ENCODE results near the gene ZNF224. TPM values are rescaled to one million over a fixed set of nuclear protein-coding genes. Genes with fewer than 3 reads are reported as not detected.

ZNF224 gene
- polyA plus RNA-seq, 1 donor (not counting 4 experiments of a cell fraction or from before 2014, with no cell fraction given), result 17.5 TPM

DNA sequence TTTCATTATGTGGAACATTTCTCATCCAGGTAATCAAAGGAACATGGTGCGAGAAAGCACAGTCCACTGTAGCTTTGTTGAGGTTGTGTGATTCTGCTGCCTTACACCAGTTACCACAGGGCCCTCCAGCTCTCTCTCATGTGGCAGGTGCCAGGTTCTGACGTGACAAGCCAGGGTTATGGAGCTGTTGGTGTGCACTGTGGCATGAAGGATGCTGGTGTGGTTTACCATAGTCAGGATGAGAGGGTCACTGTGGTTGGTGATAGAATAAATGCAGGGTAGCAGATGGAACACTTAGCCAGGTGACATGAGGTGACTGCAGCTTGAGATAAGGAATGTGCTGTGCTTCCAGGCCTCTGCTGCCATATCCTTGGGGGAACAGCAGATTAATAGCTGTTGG lies 34.9 kb upstream of the ZNF224 start:
- TF ChIP-seq CTCF (optimal IDR thresholded peaks at IDR 0.05 in 1 of 3, IDR thresholded peaks at IDR 0.05 in 1 of 3, conservative IDR thresholded peaks at IDR 0.05 in 1 of 3; ENCODE audit: extremely low read depth in 1 of 3, insufficient read depth in 2 of 3, low read length in 3 of 3) (no peak), EZH2 (IDR thresholded peaks at IDR 0.05; ENCODE audit: low read length) (no peak)
- H3K4me2 ChIP-seq (ENCODE audit: control insufficient read depth, extremely low read depth, insufficient read depth, low read depth, low read length), result no peak overlapping the region
- H4K20me1 ChIP-seq (ENCODE audit: control insufficient read depth, extremely low read depth, insufficient read depth, low read length), result no peaks in the 10 kb centered on the region
- H3K9me1 ChIP-seq (ENCODE audit: control insufficient read depth, extremely low read depth, insufficient read depth, low read length), result no peaks in the 10 kb centered on the region
- H3K9me3 ChIP-seq (ENCODE audit: control insufficient read depth, low read depth, low read length), result no peaks in the 10 kb centered on the region
- peaks cover 6 to 10% of the 10 kb centered on the region in 2 experiments for H3K36me3 ChIP-seq (ENCODE audit: control insufficient read depth in 2 of 2, extremely low read depth in 1 of 2, insufficient read depth in 2 of 2, low read length in 2 of 2)
- H3K4me1 ChIP-seq (ENCODE audit: control insufficient read depth, extremely low read depth, insufficient read depth, low read length), result no peaks in the 10 kb centered on the region
- no peak overlapping the region for H3K4me3 ChIP-seq (ENCODE audit: control insufficient read depth in 2 of 3, extremely low read depth in 1 of 3, insufficient read depth in 2 of 3, low read depth in 1 of 3, low read length in 3 of 3)
- DNase-seq (ENCODE audit: low read depth, low spot score), result no peak
- dilution Hi-C loops (cut with MboI; ENCODE audit: extremely low pct_ligation_motif_present, low sequenced_read_pairs), result no loop called here
- FAIRE-seq, result no peak
- H3K9ac ChIP-seq (ENCODE audit: control insufficient read depth, extremely low read depth, insufficient read depth, low read length), result no peak overlapping the region
- no peak overlapping the region for H3K27ac ChIP-seq (ENCODE audit: control insufficient read depth, insufficient read depth, low read length)
- no peaks in the 10 kb centered on the region for H3K79me2 ChIP-seq (ENCODE audit: control insufficient read depth, insufficient read depth, low read length)
- H2AFZ ChIP-seq (ENCODE audit: control insufficient read depth, low read length), result no peak overlapping the region
- no peaks in the 10 kb centered on the region for H3K27me3 ChIP-seq (ENCODE audit: control insufficient read depth, extremely low read depth, insufficient read depth, low read length)

DNA sequence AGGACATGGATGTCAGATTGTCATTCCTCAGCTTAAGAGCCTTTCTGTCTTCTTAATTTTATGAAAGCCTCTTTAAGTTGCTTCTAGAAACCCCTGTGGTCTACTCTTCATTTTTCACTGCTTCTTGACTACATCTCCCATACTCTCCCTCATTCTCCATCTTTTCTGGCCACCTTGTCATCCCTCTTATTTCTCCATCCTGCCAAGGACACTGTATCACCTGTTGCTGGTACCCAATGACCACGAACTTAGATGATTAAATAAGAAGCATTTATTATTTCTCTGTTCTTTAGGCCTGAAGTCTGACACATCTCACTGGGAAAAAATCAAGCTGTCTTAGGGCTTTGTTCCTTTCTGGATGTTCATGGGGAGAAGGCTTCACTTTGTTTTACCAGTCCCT lies 33.1 kb upstream of the ZNF224 start:
- Histone ChIP-seq H3K79me2 (ENCODE audit: control insufficient read depth, insufficient read depth, low read length) (no peaks in the 10 kb centered on the region), H3K4me3 (ENCODE audit: control insufficient read depth in 2 of 3, extremely low read depth in 1 of 3, insufficient read depth in 2 of 3, low read depth in 1 of 3, low read length in 3 of 3) (no peak overlapping the region), H3K4me1 (ENCODE audit: control insufficient read depth, extremely low read depth, insufficient read depth, low read length) (no peaks in the 10 kb centered on the region), H3K4me2 (ENCODE audit: control insufficient read depth, extremely low read depth, insufficient read depth, low read depth, low read length) (no peak overlapping the region), H3K27ac (ENCODE audit: control insufficient read depth, insufficient read depth, low read length) (no peak overlapping the region), H3K36me3 (ENCODE audit: control insufficient read depth in 2 of 2, extremely low read depth in 1 of 2, insufficient read depth in 2 of 2, low read length in 2 of 2) (peaks cover 3 to 12% of the 10 kb centered on the region in 2 experiments), H3K9me1 (ENCODE audit: control insufficient read depth, extremely low read depth, insufficient read depth, low read length) (no peaks in the 10 kb centered on the region), H3K9ac (ENCODE audit: control insufficient read depth, extremely low read depth, insufficient read depth, low read length) (no peak overlapping the region), H3K27me3 (ENCODE audit: control insufficient read depth, extremely low read depth, insufficient read depth, low read length) (no peaks in the 10 kb centered on the region), H3K9me3 (ENCODE audit: control insufficient read depth, low read depth, low read length) (no peaks in the 10 kb centered on the region), H2AFZ (ENCODE audit: control insufficient read depth, low read length) (no peak overlapping the region), H4K20me1 (ENCODE audit: control insufficient read depth, extremely low read depth, insufficient read depth, low read length) (no peaks in the 10 kb centered on the region)
- DNase-seq (ENCODE audit: low read depth, low spot score) (no peak), FAIRE-seq (no peak)
- dilution Hi-C loops (cut with MboI; ENCODE audit: extremely low pct_ligation_motif_present, low sequenced_read_pairs), result no loop called here
- TF ChIP-seq CTCF (optimal IDR thresholded peaks at IDR 0.05 in 1 of 3, IDR thresholded peaks at IDR 0.05 in 1 of 3, conservative IDR thresholded peaks at IDR 0.05 in 1 of 3; ENCODE audit: extremely low read depth in 1 of 3, insufficient read depth in 2 of 3, low read length in 3 of 3) (no peak), EZH2 (IDR thresholded peaks at IDR 0.05; ENCODE audit: low read length) (no peak)

All from keratinocyte (primary cell).